OCI-LY1 (cell line): Measurements from ENCODE around the gene EFNA2.

Experiments used
- H2AFZ ChIP-seq: fragments of 200-600 bp; sonication (generic), shearing (Covaris generic); 2 replicates; pipeline ENCODE4 v1.6.0; 2014; ENCODE audit warnings: antibody characterized with exemption, mild to moderate bottlenecking, low read length
- H3F3A ChIP-seq: fragments of 200-600 bp; sonication (generic), shearing (Covaris generic); 2 replicates; pipeline ENCODE4 v1.6.0; 2014; ENCODE audit warnings: mild to moderate bottlenecking, antibody characterized with exemption, low read length, moderate library complexity; ENCODE audit not compliant: insufficient read depth
- H3K27ac ChIP-seq: fragments of 200-600 bp; sonication (generic); 2 replicates; pipeline ENCODE4 v1.5.1; 2014; ENCODE audit warnings: low read length, mixed run types, mild to moderate bottlenecking, low read depth; ENCODE audit not compliant: poor library complexity, severe bottlenecking
- H3K27me3 ChIP-seq: fragments of 200-600 bp; sonication (generic); 2 replicates; pipeline ENCODE4 v1.6.0; 2014; ENCODE audit warnings: antibody characterized with exemption, mild to moderate bottlenecking, low read length, moderate library complexity; ENCODE audit not compliant: insufficient read depth
- H3K36me3 ChIP-seq: fragments of 200-600 bp; sonication (generic); 2 replicates; pipeline ENCODE4 v1.6.1; 2014; ENCODE audit warnings: mild to moderate bottlenecking, antibody characterized with exemption, low read length, moderate library complexity, mixed read lengths; ENCODE audit not compliant: insufficient read depth
- H3K4me1 ChIP-seq: fragments of 200-600 bp; sonication (generic); 2 replicates; pipeline ENCODE4 v1.5.1; 2014; ENCODE audit warnings: mild to moderate bottlenecking, low read length, moderate library complexity; ENCODE audit not compliant: insufficient read depth, severe bottlenecking
- H3K4me2 ChIP-seq: fragments of 200-600 bp; sonication (generic), shearing (Covaris generic); 2 replicates; pipeline ENCODE4 v1.6.1; 2014; ENCODE audit warnings: low read length
- H3K4me3 ChIP-seq: fragments of 200-600 bp; sonication (generic); 2 replicates; pipeline ENCODE4 v1.5.1; 2014; ENCODE audit warnings: low read length, low read depth, mild to moderate bottlenecking, mixed read lengths; ENCODE audit not compliant: poor library complexity, severe bottlenecking
- H3K79me2 ChIP-seq: fragments of 200-600 bp; shearing (Covaris generic); 2 replicates; pipeline ENCODE4 v1.6.1; 2016; ENCODE audit warnings: mixed run types, low read length, mixed read lengths; ENCODE audit not compliant: insufficient read depth
- H3K9ac ChIP-seq: fragments of 200-600 bp; sonication (generic), shearing (Covaris generic); 2 replicates; pipeline ENCODE4 v1.6.1; 2014; ENCODE audit warnings: mild to moderate bottlenecking, low read length, mixed read lengths
- H3K9me2 ChIP-seq: fragments of 200-600 bp; sonication (generic), shearing (Covaris generic); 2 replicates; pipeline ENCODE4 v1.6.1; 2014; ENCODE audit warnings: low read depth, mild to moderate bottlenecking, low read length, mixed read lengths
- H3K9me3 ChIP-seq: fragments of 200-600 bp; shearing (Covaris generic); 2 replicates; pipeline ENCODE4 v1.6.1; 2014; ENCODE audit warnings: low read length, mixed read lengths
- H4K20me1 ChIP-seq: fragments of 200-600 bp; sonication (generic), shearing (Covaris generic); 2 replicates; pipeline ENCODE4 v1.6.0; 2016; ENCODE audit warnings: mild to moderate bottlenecking, low read length; ENCODE audit not compliant: insufficient read depth
- EZH2 ChIP-seq: fragments of 200-600 bp; sonication (generic), shearing (Covaris generic); IDR thresholded peaks from 2 replicates; pipeline ENCODE4 v1.8.0; 2017; ENCODE audit warnings: borderline replicate concordance, mixed run types, mild to moderate bottlenecking, antibody characterized with exemption, low read length, moderate library complexity, mixed read lengths
- TF ChIP-seq, protein P1 (sequence below): fragments of 200-600 bp; sonication (generic), shearing (Covaris generic); IDR thresholded peaks from 2 replicates; pipeline ENCODE4 v1.5.1; 2017; ENCODE audit warnings: mild to moderate bottlenecking, antibody characterized with exemption, low read length, moderate library complexity, mixed read lengths

The EFNA2 gene

DNA sequence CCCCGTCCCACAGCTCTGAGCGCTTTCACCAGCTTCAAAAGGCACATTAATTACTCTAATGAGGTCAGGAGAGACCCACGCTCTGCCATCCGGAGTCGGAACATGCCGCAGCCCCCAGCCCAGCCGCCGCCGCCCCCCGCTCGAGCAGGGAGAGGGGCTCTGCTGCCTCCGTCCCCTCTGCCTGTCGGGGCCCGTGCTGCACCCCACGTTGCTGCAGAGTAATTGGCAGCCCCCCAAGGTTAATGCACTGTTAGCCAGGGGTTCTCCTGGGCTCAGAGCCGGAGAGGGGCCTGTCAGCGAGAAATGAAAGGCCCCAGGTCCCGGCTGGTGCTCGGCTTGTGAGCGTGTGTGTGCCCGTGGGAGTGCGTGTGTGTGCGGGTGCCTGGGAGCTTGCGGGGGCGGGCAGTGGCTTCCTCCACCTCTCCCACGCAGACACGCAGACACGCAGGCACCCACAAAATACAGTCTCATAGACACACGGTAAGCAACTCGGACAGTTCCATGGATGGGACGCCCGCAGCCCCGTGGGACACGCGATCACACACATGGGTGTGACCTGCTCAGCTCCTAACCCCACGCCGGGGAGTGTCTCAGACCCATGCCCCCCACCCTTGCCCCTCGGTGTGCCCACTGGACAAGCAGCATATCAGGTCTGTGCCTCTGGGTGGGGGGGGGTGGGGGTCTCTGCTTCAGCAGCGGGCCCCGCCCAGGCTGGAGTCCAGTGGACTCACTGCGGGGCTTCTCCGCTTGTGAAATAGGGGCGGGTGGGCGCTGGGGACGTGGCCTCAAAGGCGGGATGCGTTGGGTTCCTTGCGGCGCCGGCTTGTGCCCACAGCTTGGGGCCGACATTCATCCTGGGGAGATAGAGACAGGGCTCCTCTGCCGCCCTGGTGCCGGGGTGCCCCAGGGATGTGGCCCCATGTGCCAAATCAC, 4.8 kb upstream of the EFNA2 start:
- Histone ChIP-seq H3K36me3 (peaks cover 41% of the 10 kb centered on the region), H3K9me3 (no peaks in the 10 kb centered on the region), H2AFZ (no peak overlapping the region), H3K79me2 (no peaks in the 10 kb centered on the region), H3K9ac (no peak overlapping the region), H4K20me1 (no peaks in the 10 kb centered on the region), H3K9me2 (no peaks in the 10 kb centered on the region), H3F3A (no peaks in the 10 kb centered on the region), H3K4me1 (peaks cover 13% of the 10 kb centered on the region), H3K27me3 (no peaks in the 10 kb centered on the region), H3K4me2 (no peak overlapping the region), H3K4me3 (no peak overlapping the region), H3K27ac (no peak overlapping the region)
- no peak for TF ChIP-seq EZH2
- TF ChIP-seq, protein P1, sequence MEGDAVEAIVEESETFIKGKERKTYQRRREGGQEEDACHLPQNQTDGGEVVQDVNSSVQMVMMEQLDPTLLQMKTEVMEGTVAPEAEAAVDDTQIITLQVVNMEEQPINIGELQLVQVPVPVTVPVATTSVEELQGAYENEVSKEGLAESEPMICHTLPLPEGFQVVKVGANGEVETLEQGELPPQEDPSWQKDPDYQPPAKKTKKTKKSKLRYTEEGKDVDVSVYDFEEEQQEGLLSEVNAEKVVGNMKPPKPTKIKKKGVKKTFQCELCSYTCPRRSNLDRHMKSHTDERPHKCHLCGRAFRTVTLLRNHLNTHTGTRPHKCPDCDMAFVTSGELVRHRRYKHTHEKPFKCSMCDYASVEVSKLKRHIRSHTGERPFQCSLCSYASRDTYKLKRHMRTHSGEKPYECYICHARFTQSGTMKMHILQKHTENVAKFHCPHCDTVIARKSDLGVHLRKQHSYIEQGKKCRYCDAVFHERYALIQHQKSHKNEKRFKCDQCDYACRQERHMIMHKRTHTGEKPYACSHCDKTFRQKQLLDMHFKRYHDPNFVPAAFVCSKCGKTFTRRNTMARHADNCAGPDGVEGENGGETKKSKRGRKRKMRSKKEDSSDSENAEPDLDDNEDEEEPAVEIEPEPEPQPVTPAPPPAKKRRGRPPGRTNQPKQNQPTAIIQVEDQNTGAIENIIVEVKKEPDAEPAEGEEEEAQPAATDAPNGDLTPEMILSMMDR = no peak

DNA sequence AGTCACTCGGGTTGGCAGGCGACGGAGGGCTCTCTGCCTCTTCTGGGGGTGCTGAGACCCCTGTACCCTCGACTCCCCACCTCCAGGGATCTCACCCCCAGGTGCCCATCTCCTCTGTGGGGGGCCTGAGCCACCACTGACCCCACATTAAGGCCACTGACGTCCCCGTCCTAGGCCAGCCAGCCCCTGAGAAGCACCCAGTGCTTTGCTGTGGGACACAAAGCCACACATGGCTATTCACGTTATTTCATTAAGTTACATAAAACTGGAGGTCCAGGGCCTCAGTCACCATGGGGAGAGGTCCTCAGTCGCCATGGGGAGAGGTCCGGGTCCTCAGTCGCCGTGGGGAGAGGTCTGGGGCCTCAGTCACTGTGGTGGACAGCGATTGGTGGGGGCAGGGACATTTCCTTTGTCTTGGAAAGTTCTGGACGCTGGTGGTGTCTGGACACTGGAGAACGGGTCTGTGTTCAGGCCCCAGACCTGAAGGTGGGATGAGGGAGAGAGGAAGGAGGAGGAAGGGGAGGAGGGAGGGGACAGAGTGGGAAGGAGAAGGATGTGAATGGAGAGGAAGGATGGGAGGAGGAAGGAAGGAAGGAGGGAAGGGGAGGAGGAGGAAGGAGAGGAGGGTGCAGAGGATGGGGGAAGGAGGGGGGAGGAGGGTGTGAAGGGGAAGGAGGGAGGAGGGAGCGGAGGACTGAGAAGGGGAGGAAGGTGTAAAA, 3.9 kb upstream of the EFNA2 start:
- TF ChIP-seq, protein P1 = no peak
- no peak for TF ChIP-seq EZH2
- Histone ChIP-seq H3K27ac (no peak overlapping the region), H3K9me2 (no peaks in the 10 kb centered on the region), H3K4me3 (no peak overlapping the region), H3K4me2 (no peak overlapping the region), H3K79me2 (no peaks in the 10 kb centered on the region), H3F3A (no peaks in the 10 kb centered on the region), H3K9ac (no peak overlapping the region), H4K20me1 (no peaks in the 10 kb centered on the region), H2AFZ (no peak overlapping the region), H3K36me3 (peaks cover 40% of the 10 kb centered on the region), H3K9me3 (no peaks in the 10 kb centered on the region), H3K27me3 (no peaks in the 10 kb centered on the region), H3K4me1 (peaks cover 5% of the 10 kb centered on the region)

DNA sequence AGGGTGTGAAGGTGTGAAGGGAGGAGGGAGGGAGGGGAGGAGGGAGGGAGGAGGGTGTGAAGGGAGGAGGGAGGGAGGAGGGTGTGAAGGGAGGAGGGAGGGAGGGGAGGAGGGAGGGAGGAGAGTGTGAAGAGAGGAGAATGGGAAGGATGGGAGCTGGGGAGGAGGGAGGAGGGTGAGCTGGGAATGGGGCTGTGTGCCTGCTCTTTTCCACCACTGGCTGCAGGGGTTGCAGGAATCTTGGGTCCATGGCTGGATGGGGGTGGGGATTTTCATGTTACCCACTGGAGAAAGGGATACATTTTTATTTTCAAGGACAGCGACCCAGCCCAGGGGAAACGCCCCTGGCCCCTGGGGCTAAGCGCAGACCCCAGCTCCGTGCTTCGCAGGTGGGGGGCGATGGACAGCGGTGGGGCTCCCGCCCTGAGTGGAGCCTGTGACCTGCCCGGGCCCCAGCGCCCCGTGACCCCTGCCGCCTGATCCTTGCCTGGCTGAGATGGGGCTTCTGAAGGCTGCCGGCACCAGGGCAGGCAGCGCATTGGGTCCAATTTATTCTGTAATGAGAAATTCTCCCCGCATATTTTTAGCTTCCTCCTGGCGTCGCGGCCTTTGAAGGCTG, 3.0 kb upstream of the EFNA2 start:
- no peaks in the 10 kb centered on the region for H3K4me1 ChIP-seq
- no peaks in the 10 kb centered on the region for H4K20me1 ChIP-seq
- H3K9ac ChIP-seq = no peak overlapping the region
- TF ChIP-seq, protein P1 = no peak
- no peak for TF ChIP-seq EZH2
- H3K36me3 ChIP-seq = peaks cover 31% of the 10 kb centered on the region
- no peaks in the 10 kb centered on the region for H3K9me2 ChIP-seq
- H3K4me2 ChIP-seq = no peak overlapping the region
- 0 out of 2 replicates have a peak, but pooled peaks cover under 1% of the 10 kb centered on the region for H3K27me3 ChIP-seq
- no peak overlapping the region for H3K4me3 ChIP-seq
- H3K27ac ChIP-seq = no peak overlapping the region
- no peaks in the 10 kb centered on the region for H3F3A ChIP-seq
- H2AFZ ChIP-seq = no peak overlapping the region
- H3K9me3 ChIP-seq = no peaks in the 10 kb centered on the region
- H3K79me2 ChIP-seq = no peaks in the 10 kb centered on the region
